Measurements from ENCODE around the gene CMBL. TPM values are rescaled to one million over a fixed set of nuclear protein-coding genes. Genes with fewer than 3 reads are reported as not detected.

CMBL gene
- total and polyA plus RNA-seq, 10 donors = 1.3 to 11.2 (median 4.1) TPM

GRCh38 chr5:10323588-10324488 is 16.1 kb upstream of the CMBL start:
- no peak overlapping the region for H3K27ac ChIP-seq
- H3K4me1 ChIP-seq = no peaks in the 10 kb centered on the region
- H3K27me3 ChIP-seq (replicated peaks in 1 of 7) = no peaks in the 10 kb centered on the region
- WGBS, 5 donors = 67 to 85% (median 70%) methylated on average over 6 of the region's 6 CpGs
- intact Hi-C loops (cut with DNase I; ENCODE audit: low total_unique reads) = no loop called here
- no peak for TF ChIP-seq POLR2A (IDR thresholded peaks at IDR 0.05)
- no peak for TF ChIP-seq POLR2AphosphoS5 (IDR thresholded peaks at IDR 0.05)
- no peak for TF ChIP-seq CTCF (IDR thresholded peaks at IDR 0.05 in 8 of 11, conservative IDR thresholded peaks at IDR 0.05 in 3 of 11)
- no peaks in the 10 kb centered on the region for H3K36me3 ChIP-seq
- no peak for DNase-seq
- H3K4me3 ChIP-seq = no peak overlapping the region
- H3K9me3 ChIP-seq = no peaks in the 10 kb centered on the region

GRCh38 chr5:10321882-10322281 is 14.2 kb upstream of the CMBL start:
- Histone ChIP-seq H3K4me3 (no peak overlapping the region), H3K9me3 (no peaks in the 10 kb centered on the region), H3K27ac (no peak overlapping the region), H3K4me1 (no peaks in the 10 kb centered on the region), H3K27me3 (replicated peaks in 1 of 7) (no peaks in the 10 kb centered on the region), H3K36me3 (no peaks in the 10 kb centered on the region)
- no peak for TF ChIP-seq POLR2A (IDR thresholded peaks at IDR 0.05)
- no peak for TF ChIP-seq POLR2AphosphoS5 (IDR thresholded peaks at IDR 0.05)
- TF ChIP-seq CTCF (IDR thresholded peaks at IDR 0.05 in 8 of 11, conservative IDR thresholded peaks at IDR 0.05 in 3 of 11) = no peak
- DNase-seq = no peak
- 78 to 89% (median 81%) methylated on average over 9 of the region's 9 CpGs for WGBS, 5 donors
- intact Hi-C loops (cut with DNase I; ENCODE audit: low total_unique reads) = no loop called here

GRCh38 chr5:10320793-10321192 is 13.1 kb upstream of the CMBL start:
- intact Hi-C loops (cut with DNase I; ENCODE audit: low total_unique reads) = no loop called here
- no peaks in the 10 kb centered on the region for H3K9me3 ChIP-seq
- H3K4me1 ChIP-seq = no peaks in the 10 kb centered on the region
- H3K27me3 ChIP-seq (replicated peaks in 1 of 7) = no peaks in the 10 kb centered on the region
- WGBS, 5 donors = 63 to 76% (median 67%) methylated on average over 3 of the region's 3 CpGs
- no peak overlapping the region for H3K27ac ChIP-seq
- TF ChIP-seq POLR2AphosphoS5 (IDR thresholded peaks at IDR 0.05) (no peak), CTCF (IDR thresholded peaks at IDR 0.05 in 8 of 11, conservative IDR thresholded peaks at IDR 0.05 in 3 of 11) (no peak), POLR2A (IDR thresholded peaks at IDR 0.05) (no peak)
- no peak for DNase-seq
- H3K4me3 ChIP-seq = no peak overlapping the region
- H3K36me3 ChIP-seq = no peaks in the 10 kb centered on the region

- intact Hi-C loops (cut with DNase I; ENCODE audit: low total_unique reads) = no loop called here
- H3K27ac ChIP-seq = no peak overlapping the region
- TF ChIP-seq POLR2A (IDR thresholded peaks at IDR 0.05) = no peak
- TF ChIP-seq POLR2AphosphoS5 (IDR thresholded peaks at IDR 0.05) = no peak
- no peak for TF ChIP-seq CTCF (IDR thresholded peaks at IDR 0.05 in 8 of 11, conservative IDR thresholded peaks at IDR 0.05 in 3 of 11)
- no peaks in the 10 kb centered on the region for H3K36me3 ChIP-seq
- DNase-seq = no peak
- 84 to 91% (median 87%) methylated on average over 10 to 11 of the region's 11 CpGs for WGBS, 5 donors
- no peak overlapping the region for H3K4me3 ChIP-seq
- H3K9me3 ChIP-seq = no peaks in the 10 kb centered on the region
- no peaks in the 10 kb centered on the region for H3K27me3 ChIP-seq (replicated peaks in 1 of 7)
- H3K4me1 ChIP-seq = no peaks in the 10 kb centered on the region
Measured at GRCh38 chr5:10319202-10319851, 11.6 kb upstream of the CMBL start.

Measured in spleen (tissue), 11 donors.